Inflammatory macrophage treated with lipopolysaccharide for 4 hours (primary cell): Measurements from ENCODE around the gene SPRING1.

Experiments used
- DNase-seq: peaks from one replicate; pipeline ENCODE4 v3.0.0-alpha.2; 2020

SPRING1 gene

GRCh38 chr12:116707751-116708150, 30.1 kb downstream of the SPRING1 start:
- no peak for DNase-seq

GRCh38 chr12:116703214-116703795, 34.6 kb downstream of the SPRING1 start:
- DNase-seq, result peak; percentile 64

DNA sequence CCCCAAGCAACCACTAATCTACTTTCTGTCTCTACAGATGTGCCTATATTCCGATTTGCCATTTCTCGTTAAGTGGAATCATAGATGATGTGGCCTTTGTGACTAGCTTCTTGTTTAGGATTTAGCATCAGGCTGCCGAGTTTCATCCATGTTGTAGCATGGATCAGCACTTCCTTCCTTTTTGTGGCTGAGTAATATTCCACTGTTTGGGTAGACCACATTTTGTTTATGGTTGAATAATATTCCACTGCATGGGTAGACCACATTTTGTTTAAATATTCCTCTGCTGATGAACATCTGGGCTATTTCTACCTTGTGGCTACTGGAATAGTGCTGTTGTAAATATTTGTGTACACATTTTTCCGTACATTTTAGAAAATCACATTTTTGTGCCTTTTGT, 36.4 kb downstream of the SPRING1 start:
- no peak for DNase-seq

DNA sequence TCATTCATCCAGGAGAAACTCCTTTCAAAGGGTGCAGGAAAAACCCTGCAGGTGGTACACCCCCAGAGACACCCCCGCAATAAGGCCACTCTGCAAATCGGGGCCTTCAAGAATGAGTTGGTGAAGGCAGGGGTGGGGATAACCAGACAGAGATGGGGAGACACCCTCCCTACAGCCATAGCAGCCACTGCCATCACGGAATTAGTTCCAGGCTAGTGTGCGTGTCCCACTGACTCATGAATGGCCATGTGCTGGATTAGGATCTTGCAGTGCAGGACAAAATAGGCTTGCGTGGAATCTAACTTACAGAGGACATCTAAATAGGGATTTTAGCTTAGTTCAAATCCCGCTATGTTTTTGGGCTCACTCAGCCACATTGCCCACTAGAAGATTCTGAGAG, 37.8 kb downstream of the SPRING1 start:
- no peak for DNase-seq

GRCh38 chr12:116698554-116699075, 39.3 kb downstream of the SPRING1 start:
- no peak for DNase-seq

DNA sequence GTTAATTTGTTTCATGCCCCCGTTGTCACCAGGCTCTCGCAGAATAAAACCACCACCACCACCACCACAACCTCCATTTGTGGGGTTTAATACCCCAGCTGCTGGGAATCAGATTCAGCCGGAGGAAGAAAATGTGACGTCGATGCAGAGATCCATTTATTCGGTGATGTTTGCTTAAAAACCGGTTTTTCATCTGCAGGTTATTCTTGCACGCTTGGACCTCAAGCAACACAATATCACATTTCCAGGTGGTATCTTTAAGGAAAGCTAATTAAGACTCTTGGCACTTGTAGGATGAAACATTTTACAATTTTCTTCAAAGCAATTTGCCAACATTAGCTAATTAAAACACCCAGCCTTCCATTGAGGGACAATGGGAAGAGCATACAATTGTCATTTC, 39.8 kb downstream of the SPRING1 start:
- no peak for DNase-seq

- DNase-seq, result no peak
Measured at GRCh38 chr12:116697716-116698115, 40.2 kb downstream of the SPRING1 start.

DNA sequence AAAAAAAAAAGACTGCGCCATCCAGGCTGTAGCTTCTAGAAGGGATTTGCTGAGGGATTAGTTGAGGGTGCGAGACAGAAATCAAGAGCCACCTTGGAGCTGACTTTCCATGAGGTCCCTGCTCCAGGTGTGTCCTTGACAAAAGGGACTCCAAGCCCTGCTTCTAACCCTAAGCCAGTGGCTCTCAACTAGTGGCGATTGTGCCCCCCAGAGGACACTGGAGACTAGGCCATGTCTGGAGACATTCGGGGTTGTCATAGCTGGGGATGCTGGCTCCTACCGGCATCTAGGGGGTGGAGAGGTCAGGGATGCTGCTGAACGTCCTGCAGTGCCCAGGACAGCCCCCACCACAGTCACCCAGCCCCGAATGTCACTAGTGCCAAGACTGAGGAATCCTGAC, 40.6 kb downstream of the SPRING1 start:
- DNase-seq, result peak; percentile 32

DNA sequence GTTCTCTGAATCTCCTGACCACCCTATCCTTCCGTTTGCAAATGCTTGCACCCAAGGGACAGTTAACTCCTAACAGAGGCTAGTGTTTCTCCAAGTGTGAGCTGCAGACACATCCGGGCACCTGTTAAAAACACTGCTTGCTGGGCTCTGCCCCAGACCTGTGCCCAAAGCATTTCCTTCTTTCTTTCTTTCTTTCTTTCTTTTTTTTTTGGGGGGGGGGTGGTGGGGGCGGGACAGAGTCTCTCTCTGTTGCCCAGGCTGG, 42.5 kb downstream of the SPRING1 start:
- DNase-seq, result no peak

- DNase-seq, result no peak
Measured at GRCh38 chr12:116694653-116695463, 43.0 kb downstream of the SPRING1 start.

- DNase-seq, result no peak
Measured at GRCh38 chr12:116693286-116694227, 44.3 kb downstream of the SPRING1 start.

- DNase-seq, result peak; percentile 33
Measured at GRCh38 chr12:116692605-116693004, 45.3 kb downstream of the SPRING1 start.

- DNase-seq, result no peak
Measured at GRCh38 chr12:116691636-116692035, 46.2 kb downstream of the SPRING1 start.

DNA sequence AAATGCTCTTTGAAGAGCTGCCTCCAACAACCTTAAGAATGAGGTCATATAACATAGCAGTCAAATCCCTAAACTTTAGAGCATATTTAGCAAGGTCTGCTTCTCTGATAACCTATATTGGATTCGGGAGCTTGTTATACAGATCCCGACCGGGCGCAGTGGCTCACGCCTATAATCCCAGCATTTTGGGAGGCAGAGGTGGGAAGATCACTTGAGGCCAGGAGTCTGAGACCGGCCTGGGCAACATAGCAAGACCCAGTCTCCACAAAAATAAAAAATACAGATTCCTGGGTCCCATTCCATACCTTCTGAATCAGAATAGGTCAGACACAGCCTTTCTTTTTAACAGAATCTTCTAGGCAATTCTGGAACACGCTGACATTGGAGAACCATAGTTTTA, 46.7 kb downstream of the SPRING1 start:
- DNase-seq, result no peak

GRCh38 chr12:116689979-116690744, 47.7 kb downstream of the SPRING1 start:
- no peak for DNase-seq

DNA sequence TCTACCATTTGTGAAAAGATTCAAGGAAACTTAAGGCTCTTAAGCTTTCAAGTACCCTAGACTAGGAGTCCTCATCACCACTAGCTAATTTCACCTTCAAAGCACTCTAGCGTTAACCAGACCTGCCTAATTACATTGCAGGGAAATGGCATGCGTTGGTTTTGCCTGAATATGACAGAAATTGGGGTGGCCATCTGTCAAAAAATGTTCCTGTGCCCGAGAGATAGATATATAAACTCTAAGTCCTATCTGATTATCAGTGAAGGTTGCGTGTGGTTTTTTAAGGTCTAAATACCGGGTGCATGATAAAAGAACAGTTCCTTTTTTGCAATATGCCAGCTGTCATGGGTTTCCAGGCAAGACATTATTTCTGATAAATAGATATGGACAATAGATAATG, 48.3 kb downstream of the SPRING1 start:
- DNase-seq, result no peak
